Hematopoietic multipotent progenitor cell treated with erythropoietin and hydrocortisone succinate and interleukin-3 and kit ligand, for 6 days (in vitro differentiated cells): ENCODE data around the gene ARMCX6.
"Not testable (repeated sequence)": the region's sequence is repeated elsewhere in the genome, so short reads cannot be mapped to it uniquely, and the experiment has no call there.

Source experiments
- DNase-seq: peaks from one replicate; pipeline ENCODE4 v3.0.0-alpha.2; 2015

ARMCX6 gene

DNA sequence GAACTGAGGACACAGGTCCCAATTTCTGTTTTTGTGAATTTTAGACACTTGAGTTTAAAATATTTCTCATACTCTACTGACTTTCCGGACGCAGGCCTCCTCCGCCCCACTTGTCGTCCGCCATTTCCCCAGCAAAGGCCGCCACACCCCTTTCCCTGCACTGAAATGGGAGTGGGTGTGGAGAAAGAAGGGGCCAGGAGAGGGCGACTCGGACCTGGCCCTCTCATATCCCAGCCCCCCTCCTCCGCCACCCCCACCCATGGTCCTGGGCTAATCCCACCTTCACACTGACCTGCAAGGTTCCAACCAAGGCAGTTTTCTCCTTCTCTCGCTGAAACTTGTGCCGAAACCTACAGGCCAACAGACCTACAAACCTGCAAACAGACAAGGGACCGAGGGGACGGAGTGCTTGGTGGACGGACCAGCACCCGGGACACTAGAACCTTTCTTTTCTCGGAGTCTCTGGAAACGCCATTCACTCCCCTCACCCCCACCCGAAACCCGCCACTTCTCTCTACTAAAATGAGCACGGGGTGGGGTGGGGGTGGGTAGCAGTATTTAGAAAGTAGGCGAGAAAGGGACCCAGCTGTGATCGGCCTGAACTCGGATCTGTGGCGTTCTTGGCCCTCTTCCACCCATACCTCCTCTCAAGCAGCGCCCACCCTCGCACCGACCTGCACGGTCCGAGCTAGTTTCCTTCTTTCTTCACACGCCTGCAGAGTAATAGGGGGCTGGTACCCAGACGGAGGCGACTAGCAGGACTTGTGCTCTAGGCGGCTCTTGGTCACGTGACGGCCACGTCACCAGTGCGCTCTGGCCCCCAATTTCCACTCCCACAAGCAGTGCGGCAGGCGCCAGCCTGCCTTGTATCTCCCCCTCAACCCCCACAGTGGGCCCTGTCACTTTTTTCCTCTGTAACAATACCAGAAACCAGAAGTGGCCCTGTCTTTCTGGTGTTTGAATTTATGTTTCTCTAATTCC is at the start of gene ARMCX6:
TSS of gene ARMCX6 (minus strand) at position 790 of the 981 bp plus-strand sequence. CDS start 1,380 bp downstream, outside the sequence.
- peak; percentile 85 for DNase-seq

GRCh38 chrX:101659601-101660063 is 41.8 kb upstream of the ARMCX6 start, which contains the start of gene ARMCX2:
TSS of gene ARMCX2 (minus strand) at chrX:101659850. CDS start at chrX:101657588, 2,262 bp downstream.
- no peak for DNase-seq

DNA sequence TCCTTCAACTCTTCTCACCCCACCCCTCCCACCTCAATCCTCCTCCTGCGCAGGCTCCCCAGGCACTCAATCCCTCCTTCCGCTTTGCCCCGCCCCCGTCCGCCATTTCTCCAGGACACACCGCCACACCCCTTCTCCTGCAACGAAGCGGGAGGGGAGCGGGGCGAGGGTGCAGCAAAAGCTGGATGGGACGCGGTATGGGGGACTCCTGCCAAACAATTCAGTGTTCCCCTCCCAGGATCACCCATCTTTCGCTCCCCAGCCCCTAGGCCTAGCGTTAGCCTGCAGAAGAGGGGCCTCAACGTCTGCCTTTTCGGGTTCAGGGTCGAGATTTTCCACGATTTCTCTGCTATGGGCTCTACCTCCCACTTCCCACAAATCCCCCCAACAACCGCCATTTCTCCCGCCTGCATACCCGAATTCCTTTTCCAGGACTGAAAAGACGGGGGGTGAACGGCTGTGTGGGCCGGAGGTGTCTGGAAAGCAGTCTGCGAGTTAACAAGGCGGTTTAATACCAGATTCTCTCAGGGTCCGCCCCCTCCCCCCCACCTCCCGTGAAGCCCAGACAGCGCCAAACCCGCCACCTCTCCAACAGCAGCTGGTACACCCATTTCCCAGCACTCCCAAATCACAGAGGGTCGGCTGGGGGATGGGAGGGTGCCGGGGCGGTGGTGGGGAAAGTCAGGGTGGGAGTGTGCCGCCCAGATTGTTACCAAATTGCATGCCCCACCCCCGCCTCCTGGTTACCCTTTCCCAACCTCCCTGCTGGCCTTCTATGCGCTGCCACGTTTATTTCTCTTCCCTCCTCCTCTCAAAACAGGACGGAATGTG is 41.1 kb upstream of the ARMCX6 start:
- peak; percentile 38 for DNase-seq

- no peak for DNase-seq
Measured at GRCh38 chrX:101657495-101657894, 39.7 kb upstream of the ARMCX6 start.

GRCh38 chrX:101656817-101657216 is 39.0 kb upstream of the ARMCX6 start:
- no peak for DNase-seq

GRCh38 chrX:101655534-101655933 is 37.7 kb upstream of the ARMCX6 start:
- no peak for DNase-seq

DNA sequence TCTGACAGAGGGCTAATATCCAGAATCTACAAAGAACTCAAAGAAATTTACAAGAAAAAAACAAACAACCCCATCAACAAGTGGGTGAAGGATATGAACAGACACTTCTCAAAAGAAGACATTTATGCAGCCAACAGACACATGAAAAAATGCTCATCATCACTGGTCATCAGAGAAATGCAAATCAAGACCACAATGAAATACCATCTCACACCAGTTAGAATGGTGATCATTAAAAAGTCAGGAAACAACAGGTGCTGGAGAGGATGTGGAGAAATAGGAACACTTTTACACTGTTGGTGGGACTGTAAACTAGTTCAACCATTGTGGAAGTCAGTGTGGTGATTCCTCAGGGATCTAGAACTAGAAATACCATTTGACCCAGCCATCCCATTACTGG is 29.9 kb upstream of the ARMCX6 start:
- not testable (repeated sequence) for DNase-seq

DNA sequence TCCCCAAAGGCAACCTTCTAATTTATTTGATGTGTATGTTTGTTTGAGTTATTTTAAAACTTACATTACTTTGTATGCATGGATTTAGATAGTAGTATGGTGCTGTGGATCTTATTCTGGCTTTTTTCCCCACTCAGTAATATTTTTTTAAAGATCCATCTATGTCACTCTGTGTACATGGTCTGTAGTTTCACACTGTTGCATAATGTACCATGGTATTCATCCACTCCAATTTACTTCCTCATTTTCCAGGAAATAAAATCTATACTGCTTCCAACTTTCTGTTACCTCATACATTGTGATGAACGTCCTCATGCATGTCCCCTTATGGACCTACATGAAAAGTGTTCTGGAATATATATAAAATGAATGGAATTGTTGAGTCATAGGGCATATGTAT is 24.3 kb upstream of the ARMCX6 start:
- no peak for DNase-seq

DNA sequence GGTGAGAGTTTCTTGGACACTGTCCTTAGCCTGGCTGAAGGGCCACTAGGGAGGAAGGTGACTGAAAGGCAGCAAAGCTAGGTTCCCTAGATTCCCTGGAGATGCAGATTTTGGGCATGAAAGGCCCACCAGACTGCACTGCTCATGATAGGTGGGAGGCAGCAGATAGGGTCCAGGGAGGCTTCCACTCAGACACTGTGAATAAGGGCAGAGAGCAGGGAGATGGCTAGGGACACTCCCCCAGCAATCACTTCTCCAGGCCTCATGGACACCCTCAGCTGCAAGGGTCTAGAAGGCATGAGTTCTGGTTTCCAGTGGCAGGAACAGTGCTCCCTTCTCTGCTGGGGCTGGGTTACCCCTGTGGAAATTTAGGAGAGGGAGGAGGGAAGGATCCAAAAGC is 21.8 kb upstream of the ARMCX6 start:
- DNase-seq, result no peak

DNA sequence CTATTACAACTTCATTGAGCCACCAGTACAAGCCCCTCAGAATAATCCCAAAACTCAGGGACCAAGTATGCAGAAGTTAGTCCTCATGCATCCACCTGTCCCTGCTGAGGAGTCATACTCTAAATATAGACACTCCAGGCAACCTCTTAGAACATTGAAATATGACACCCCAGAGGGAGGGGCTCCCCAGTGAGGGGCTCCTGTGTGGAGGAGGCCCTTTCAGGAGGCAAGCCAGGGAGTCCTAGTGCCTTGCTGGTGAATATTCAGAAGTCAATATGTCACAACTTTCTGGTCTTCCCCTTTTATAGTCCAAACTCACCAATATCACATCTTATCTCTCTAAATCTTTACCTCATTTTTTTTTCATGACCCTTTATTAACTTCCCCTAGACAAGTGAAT is 1.6 kb upstream of the ARMCX6 start:
- DNase-seq, result peak; percentile 35

DNA sequence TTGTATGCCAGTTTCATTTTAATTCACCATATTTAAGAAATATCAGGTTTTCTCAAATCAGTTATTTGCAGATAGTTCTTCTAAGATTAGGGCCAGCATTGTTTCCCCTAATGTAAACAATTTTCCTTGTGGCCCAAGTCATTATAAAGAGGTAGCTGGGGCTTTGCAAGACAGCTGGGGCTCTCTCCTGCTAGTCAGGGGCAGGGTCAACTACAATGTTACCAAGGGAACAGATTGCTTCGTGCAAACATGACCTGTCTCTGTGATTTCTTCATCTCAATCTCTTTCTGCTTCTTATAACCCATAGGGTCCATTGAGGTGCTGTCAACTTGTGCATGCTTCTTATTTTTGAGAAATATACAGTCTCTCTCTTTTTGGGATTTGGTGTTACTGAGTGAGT is 12.1 kb downstream of the ARMCX6 start:
- no peak for DNase-seq

GRCh38 chrX:101605146-101605545 is 12.7 kb downstream of the ARMCX6 start:
- no peak for DNase-seq

GRCh38 chrX:101602077-101602476 is 15.7 kb downstream of the ARMCX6 start:
- DNase-seq, result no peak

- not testable (repeated sequence) for DNase-seq
Measured at GRCh38 chrX:101599592-101599991, 18.2 kb downstream of the ARMCX6 start.

DNA sequence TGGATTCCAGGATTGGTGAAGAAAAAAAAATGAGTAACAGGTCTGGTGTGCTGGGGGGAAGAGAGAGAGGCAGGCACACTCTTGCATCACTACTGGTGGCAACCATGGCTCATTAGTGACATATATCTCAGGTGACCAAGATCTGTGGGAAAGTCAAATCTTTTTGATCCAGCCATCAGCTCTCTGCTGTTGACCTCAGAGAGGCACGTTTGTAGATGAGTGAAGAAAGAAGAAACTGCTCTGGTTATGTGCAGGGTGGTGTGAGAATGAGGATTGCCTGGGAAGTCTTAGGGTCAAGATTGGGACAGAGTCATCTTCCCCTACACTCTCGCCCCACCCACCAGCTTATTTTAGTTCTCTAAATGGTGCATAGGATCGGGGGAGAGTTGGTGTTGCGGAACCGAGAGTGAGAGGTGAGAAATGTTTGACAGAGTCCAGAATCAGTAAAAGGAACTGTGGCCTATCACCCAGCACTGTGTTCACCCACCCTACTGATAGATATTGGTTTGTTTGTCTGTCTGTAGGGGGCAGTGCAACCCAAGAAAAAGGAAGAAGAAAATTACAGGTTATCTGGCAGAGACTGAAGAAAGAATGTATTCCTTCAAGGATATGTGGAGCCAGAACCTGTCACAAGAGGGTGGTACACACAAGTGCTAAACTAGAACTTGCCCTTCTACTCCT is 21.9 kb downstream of the ARMCX6 start:
- DNase-seq, result peak; percentile 69
